H1 (cell line): ENCODE data around the gene SLC44A1. TPM values are rescaled to one million over a fixed set of nuclear protein-coding genes. Genes with fewer than 3 reads are reported as not detected.

Experiments
- CHD2 ChIP-seq: IDR thresholded peaks from 2 replicates; pipeline ENCODE4 v1.6.1; 2012; ENCODE audit warnings: low read length, improper control_type of control experiment
- GABPA ChIP-seq: IDR thresholded peaks from 2 replicates; pipeline ENCODE4 v1.6.1; 2011; ENCODE audit warnings: mild to moderate bottlenecking, low read length, moderate library complexity, borderline replicate concordance; ENCODE audit not compliant: insufficient read depth
- SRF ChIP-seq: IDR thresholded peaks from 2 replicates; pipeline ENCODE4 v1.6.1; 2011; ENCODE audit warnings: mild to moderate bottlenecking, low read depth, low read length, moderate library complexity
- polyA plus RNA-seq, 7 experiments: library from polyadenylated mRNA; depleted of rRNA in 3 of 7; stranded (reverse) in 5 of 7; unstranded in 2 of 7; fragments of >200 nt in 5 of 7; fragments of 200-250 nt in 2 of 7; gene quantifications; 1 replicate in 5 of 7; 2 replicates in 1 of 7; 4 replicates in 1 of 7; pipeline versions ENCODE4 v1.2.1 to v1.2.3, GENCODE V29; 2011 to 2013; ENCODE audit warnings: missing spikeins in 2 of 7, mixed read lengths in 2 of 7
- total RNA-seq: library from RNA; stranded (reverse); fragmentation: NEBNext Ultra II Directional; extraction: Animal tissue kit (Norgen Biotek cat#: 25700); gene quantifications from 2 replicates; pipeline ENCODE4 v1.2.1, GENCODE V29; 2021

SLC44A1 gene
- total and polyA plus RNA-seq, 2 of the 8 experiments (the other 6 are each of a cell fraction or from before 2014, with no cell fraction given): 30.5 to 71.2 TPM

DNA sequence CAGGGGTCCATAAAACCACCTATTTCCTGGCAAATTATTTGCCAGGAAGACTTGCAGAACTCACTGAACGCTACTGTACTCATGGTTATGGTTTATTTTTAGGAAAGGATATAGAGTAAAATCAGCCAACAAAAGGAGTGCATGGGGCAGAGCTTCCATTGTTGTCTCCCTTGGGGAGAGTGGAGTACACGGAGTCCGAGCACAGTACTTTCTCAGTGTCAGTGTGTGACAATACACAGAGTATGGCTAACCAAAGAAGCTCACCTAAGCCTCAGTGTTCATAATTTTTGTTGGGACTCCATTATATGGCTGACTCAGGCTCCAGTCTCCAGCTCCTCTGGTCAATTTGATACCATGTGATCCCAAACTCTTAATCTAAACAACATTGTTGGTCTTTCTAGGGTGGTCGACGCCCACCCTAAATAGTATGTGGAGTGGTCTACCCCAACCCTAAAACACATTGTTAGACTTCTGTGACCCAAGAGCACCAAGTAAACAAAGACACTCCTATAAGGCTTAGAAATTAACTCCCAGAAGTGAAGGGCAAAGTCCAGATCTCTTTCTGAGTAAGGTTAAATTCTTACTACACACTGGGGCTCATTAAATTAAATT is 74.9 kb downstream of the SLC44A1 start (continued):
- TF ChIP-seq CHD2 (no peak), GABPA (no peak), SRF (no peak)
